Glutamatergic neuron (in vitro differentiated cells): ENCODE results near the gene RCL1. TPM values are rescaled to one million over a fixed set of nuclear protein-coding genes. Genes with fewer than 3 reads are reported as not detected.

Experiments used
- DNase-seq: peaks from one replicate; pipeline ENCODE4 v3.0.0; 2022
- H3K27ac Mint-ChIP-seq: one replicate; pipeline ENCODE4 v1.8.0; 2020; ENCODE audit warnings: mild to moderate bottlenecking, mixed read lengths, inconsistent platforms; ENCODE audit not compliant: unreplicated experiment
- H3K27me3 Mint-ChIP-seq: one replicate; pipeline ENCODE4 v1.8.0; 2020; ENCODE audit warnings: mild to moderate bottlenecking, moderate library complexity, mixed read lengths, inconsistent platforms; ENCODE audit not compliant: unreplicated experiment
- H3K36me3 Mint-ChIP-seq: one replicate; pipeline ENCODE4 v1.8.0; 2020; ENCODE audit warnings: mild to moderate bottlenecking, mixed read lengths, inconsistent platforms; ENCODE audit not compliant: unreplicated experiment
- H3K4me1 Mint-ChIP-seq: one replicate; pipeline ENCODE4 v1.8.0; 2020; ENCODE audit warnings: mild to moderate bottlenecking, low read depth, mixed read lengths, inconsistent platforms; ENCODE audit not compliant: unreplicated experiment
- H3K4me3 Mint-ChIP-seq: one replicate; pipeline ENCODE4 v1.8.0; 2020; ENCODE audit warnings: mild to moderate bottlenecking, mixed read lengths, inconsistent platforms; ENCODE audit not compliant: unreplicated experiment
- H3K9me3 Mint-ChIP-seq: one replicate; pipeline ENCODE4 v1.8.0; 2020; ENCODE audit warnings: mild to moderate bottlenecking, moderate library complexity, mixed read lengths, inconsistent platforms; ENCODE audit not compliant: unreplicated experiment
- total RNA-seq: library from RNA; stranded (reverse); fragmentation: NEBNext Ultra II Directional; extraction: Animal tissue kit (Norgen Biotek cat#: 25700); gene quantifications from one replicate; pipeline ENCODE4 v1.2.1, GENCODE V29; 2021; ENCODE audit not compliant: unreplicated experiment
- TF ChIP-seq, protein P1 (sequence below): fragments of 200-600 bp; sonication (generic); IDR thresholded peaks from one replicate; pipeline ENCODE4 v1.5.0; 2021; ENCODE audit not compliant: partially characterized antibody, unreplicated experiment

Gene RCL1
- total RNA-seq, 1 donor from 2014 or later, result 14.4 TPM

DNA sequence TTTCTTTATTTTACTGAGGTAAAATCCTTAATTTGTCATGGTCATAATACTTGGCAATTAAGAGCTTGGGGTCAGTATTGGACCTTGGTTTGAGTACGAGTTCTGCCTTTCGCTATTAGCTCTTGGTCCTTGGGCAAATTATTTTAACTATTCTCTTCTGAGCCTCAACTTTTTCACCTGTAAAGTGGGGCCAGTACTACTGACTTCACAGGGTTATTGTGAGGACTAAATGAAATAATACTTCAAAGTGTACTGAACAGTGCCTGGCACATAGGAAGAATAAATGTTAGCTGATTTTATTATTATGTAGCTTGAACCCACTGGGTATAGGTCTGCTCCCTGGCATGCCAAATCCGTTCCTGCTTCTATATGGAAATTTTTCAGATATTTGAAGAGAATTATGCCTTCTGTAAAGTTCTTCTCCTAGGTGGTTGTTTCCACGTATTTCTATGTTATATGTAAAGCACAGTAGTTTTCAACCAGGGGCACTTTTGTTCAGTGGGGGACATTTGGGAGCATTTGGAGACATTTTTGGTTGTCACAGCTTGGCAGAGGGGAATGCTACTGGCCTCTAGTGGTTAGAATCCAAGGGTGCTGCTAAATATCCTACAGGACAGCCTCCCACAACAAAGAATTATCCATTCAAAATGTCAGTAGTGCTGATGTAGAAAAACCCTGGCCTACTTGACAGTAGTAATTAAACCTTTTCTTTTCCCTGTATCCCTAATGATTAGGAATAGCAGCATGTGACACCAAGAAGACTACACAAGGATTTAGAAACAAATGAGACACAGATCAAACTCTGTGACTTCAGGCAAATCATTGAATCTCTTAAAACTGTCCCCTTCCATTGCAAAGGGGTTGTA is 4.5 kb downstream of the RCL1 start:
- no peaks in the 10 kb centered on the region for H3K36me3 Mint-ChIP-seq
- peak overlapping the region; percentile 72 for H3K4me3 Mint-ChIP-seq
- H3K4me1 Mint-ChIP-seq, result peaks cover 27% of the 10 kb centered on the region
- TF ChIP-seq, protein P1, sequence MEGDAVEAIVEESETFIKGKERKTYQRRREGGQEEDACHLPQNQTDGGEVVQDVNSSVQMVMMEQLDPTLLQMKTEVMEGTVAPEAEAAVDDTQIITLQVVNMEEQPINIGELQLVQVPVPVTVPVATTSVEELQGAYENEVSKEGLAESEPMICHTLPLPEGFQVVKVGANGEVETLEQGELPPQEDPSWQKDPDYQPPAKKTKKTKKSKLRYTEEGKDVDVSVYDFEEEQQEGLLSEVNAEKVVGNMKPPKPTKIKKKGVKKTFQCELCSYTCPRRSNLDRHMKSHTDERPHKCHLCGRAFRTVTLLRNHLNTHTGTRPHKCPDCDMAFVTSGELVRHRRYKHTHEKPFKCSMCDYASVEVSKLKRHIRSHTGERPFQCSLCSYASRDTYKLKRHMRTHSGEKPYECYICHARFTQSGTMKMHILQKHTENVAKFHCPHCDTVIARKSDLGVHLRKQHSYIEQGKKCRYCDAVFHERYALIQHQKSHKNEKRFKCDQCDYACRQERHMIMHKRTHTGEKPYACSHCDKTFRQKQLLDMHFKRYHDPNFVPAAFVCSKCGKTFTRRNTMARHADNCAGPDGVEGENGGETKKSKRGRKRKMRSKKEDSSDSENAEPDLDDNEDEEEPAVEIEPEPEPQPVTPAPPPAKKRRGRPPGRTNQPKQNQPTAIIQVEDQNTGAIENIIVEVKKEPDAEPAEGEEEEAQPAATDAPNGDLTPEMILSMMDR, result peak; percentile 68
- H3K27ac Mint-ChIP-seq, result peak overlapping the region; percentile 94
- peaks cover 6% of the 10 kb centered on the region for H3K27me3 Mint-ChIP-seq
- DNase-seq, result no peak
- H3K9me3 Mint-ChIP-seq, result peaks cover 2% of the 10 kb centered on the region

DNA sequence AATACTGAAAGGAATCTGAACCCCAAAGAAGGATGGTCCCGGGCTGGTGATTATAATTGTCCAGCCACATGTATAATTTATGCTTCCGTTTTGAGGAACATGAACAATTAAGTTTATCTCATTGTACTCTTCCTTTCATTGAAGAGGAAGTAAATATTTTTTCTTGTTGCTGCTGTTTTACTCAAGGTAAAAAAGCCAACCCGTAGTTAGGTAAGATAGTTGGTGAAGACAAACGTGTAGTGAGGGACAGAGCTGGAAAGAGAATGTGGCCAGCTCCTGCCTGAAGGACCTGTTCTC is 5.1 kb downstream of the RCL1 start:
- H3K27me3 Mint-ChIP-seq, result peaks cover 5% of the 10 kb centered on the region
- peak overlapping the region; percentile 72 for H3K4me3 Mint-ChIP-seq
- DNase-seq, result no peak
- H3K9me3 Mint-ChIP-seq, result peaks cover 2% of the 10 kb centered on the region
- peaks cover 27% of the 10 kb centered on the region for H3K4me1 Mint-ChIP-seq
- TF ChIP-seq, protein P1, result no peak
- H3K36me3 Mint-ChIP-seq, result no peaks in the 10 kb centered on the region
- H3K27ac Mint-ChIP-seq, result peak overlapping the region; percentile 94

- peak overlapping the region; percentile 72 for H3K4me3 Mint-ChIP-seq
- H3K27ac Mint-ChIP-seq, result peak overlapping the region; percentile 94
- TF ChIP-seq, protein P1, result no peak
- H3K36me3 Mint-ChIP-seq, result no peaks in the 10 kb centered on the region
- H3K27me3 Mint-ChIP-seq, result peaks cover 3% of the 10 kb centered on the region
- H3K4me1 Mint-ChIP-seq, result peaks cover 27% of the 10 kb centered on the region
- DNase-seq, result no peak
- peaks cover 2% of the 10 kb centered on the region for H3K9me3 Mint-ChIP-seq
These were observed 5.7 kb downstream of the RCL1 start for GRCh38 chr9:4798281-4799032.

DNA sequence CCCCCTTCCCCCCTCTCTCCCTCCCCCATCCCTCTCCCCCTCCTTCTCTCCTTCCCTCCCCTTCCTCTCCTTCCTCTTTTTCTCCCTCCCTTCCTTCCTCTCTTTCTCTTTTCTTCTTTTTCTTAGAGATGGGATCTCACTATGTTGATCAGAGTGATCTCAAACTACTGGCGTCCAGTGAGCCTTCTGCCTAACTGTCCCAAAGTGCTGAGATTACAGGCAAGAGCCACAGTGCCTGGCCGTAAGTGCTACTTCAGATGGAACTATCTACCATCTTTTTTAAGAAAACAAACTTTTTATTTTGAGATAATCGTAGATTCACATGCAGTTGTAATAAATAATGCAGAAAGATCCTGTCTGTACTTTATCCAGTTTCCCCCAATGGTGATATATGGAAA is 6.3 kb downstream of the RCL1 start:
- TF ChIP-seq, protein P1, result no peak
- peak overlapping the region; percentile 56 for H3K4me3 Mint-ChIP-seq
- no peak for DNase-seq

GRCh38 chr9:4799775-4800174 is 7.0 kb downstream of the RCL1 start:
- H3K27me3 Mint-ChIP-seq, result no peaks in the 10 kb centered on the region
- no peak overlapping the region for H3K4me3 Mint-ChIP-seq
- H3K9me3 Mint-ChIP-seq, result no peaks in the 10 kb centered on the region
- DNase-seq, result no peak
- H3K4me1 Mint-ChIP-seq, result peaks cover 23% of the 10 kb centered on the region
- H3K27ac Mint-ChIP-seq, result no peak overlapping the region
- H3K36me3 Mint-ChIP-seq, result no peaks in the 10 kb centered on the region
- TF ChIP-seq, protein P1, result no peak

More for the DNA sequence above, 6.3 kb downstream of the RCL1 start:
- Mint-ChIP-seq H3K36me3 (no peaks in the 10 kb centered on the region), H3K27me3 (peaks cover 3% of the 10 kb centered on the region), H3K9me3 (peaks cover 1% of the 10 kb centered on the region), H3K4me1 (peaks cover 25% of the 10 kb centered on the region), H3K27ac (peak overlapping the region; percentile 94)
